ENCODE results near the gene C7.

Gene C7

DNA sequence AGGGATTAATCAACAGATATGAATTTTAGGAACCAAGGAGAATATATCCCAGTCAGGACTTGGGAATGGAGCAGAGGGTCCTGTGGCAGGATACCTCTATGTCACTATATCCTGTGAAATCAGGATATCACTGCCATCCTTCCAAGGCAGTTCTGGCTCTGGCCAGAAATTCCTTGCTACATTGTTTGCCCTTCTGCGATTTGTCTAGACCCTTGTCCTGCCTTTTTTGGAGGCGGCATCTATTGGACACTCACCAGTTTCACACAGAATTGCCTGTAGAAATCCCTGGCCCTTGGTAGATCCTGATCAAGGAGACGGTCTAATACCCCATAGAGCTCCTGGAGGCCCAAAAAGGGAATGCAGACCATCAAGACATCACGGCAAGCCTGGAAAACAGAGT lies 90.7 kb downstream of the C7 start:
- no peak for DNase-seq (ENCODE audit: low read depth)
- H3K4me3 ChIP-seq (ENCODE audit: low read depth, low read length) = no peak overlapping the region
- TF ChIP-seq, protein P1, sequence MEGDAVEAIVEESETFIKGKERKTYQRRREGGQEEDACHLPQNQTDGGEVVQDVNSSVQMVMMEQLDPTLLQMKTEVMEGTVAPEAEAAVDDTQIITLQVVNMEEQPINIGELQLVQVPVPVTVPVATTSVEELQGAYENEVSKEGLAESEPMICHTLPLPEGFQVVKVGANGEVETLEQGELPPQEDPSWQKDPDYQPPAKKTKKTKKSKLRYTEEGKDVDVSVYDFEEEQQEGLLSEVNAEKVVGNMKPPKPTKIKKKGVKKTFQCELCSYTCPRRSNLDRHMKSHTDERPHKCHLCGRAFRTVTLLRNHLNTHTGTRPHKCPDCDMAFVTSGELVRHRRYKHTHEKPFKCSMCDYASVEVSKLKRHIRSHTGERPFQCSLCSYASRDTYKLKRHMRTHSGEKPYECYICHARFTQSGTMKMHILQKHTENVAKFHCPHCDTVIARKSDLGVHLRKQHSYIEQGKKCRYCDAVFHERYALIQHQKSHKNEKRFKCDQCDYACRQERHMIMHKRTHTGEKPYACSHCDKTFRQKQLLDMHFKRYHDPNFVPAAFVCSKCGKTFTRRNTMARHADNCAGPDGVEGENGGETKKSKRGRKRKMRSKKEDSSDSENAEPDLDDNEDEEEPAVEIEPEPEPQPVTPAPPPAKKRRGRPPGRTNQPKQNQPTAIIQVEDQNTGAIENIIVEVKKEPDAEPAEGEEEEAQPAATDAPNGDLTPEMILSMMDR (IDR thresholded peaks at IDR 0.05; ENCODE audit: low read depth, low read length) = no peak
- TF ChIP-seq, protein P2, sequence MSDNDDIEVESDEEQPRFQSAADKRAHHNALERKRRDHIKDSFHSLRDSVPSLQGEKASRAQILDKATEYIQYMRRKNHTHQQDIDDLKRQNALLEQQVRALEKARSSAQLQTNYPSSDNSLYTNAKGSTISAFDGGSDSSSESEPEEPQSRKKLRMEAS (IDR thresholded peaks at IDR 0.05; ENCODE audit: low read depth, low read length) = no peak
- TF ChIP-seq MYC (IDR thresholded peaks at IDR 0.05; ENCODE audit: low read depth, low read length) (no peak), POLR2A (IDR thresholded peaks at IDR 0.05; ENCODE audit: extremely low read depth, insufficient read length) (no peak)

DNA sequence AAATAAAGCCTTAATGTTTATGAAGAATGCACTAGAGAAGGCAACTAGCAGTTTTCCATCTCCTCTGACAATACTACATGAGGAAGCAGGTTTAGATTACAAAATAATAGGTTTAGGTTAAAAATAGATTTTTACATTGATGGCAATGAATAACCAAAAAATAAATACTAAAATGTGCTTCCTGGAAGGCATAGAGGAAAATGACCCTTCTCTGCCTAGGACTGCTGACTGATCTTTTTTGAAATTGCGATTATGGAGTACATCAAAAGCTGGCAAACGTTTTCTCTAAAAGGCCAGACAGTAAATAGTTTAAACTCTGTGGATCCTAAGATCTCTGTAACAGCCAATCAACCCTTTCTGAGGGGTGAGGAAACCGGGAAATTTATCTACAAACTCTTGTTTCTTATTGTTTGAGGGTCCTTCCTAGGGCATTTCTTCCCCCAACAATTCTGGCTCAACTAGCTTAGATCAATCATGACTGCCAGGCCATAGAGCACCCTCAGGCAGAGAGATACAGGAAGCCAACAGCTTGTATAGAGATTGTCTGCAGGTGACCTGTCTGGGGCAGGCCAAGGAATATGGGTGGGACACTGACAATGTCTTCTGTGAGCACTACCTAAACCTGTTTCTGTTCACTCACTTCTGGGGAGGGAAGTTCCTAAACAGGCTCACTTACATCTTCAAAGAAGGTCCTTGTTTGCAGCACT lies 94.5 kb downstream of the C7 start:
- TF ChIP-seq, protein P1 (IDR thresholded peaks at IDR 0.05; ENCODE audit: low read depth, low read length) = no peak
- TF ChIP-seq, protein P2 (IDR thresholded peaks at IDR 0.05; ENCODE audit: low read depth, low read length) = no peak
- TF ChIP-seq MYC (IDR thresholded peaks at IDR 0.05; ENCODE audit: low read depth, low read length) = no peak
- no peak for TF ChIP-seq POLR2A (IDR thresholded peaks at IDR 0.05; ENCODE audit: extremely low read depth, insufficient read length)

DNA sequence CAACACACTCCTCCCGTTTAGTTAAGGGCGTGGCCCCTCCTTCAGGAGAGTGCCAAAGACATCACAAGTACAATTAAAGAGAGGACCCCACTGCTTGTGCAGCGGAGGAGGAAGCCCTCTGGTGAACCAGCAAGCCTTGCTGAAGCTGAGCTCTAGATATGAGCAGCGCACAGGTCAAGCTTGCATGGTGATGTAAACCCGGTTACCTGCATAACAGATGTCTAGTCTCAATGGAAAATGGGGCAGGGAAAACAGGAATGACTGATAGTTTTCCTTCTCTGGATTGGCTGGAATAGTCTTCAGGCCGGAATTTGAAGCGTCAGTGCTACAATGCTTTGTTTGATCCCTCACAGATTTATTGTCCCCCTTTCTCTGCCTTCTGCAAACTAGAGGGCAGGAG lies 95.6 kb downstream of the C7 start:
- H3K4me3 ChIP-seq (ENCODE audit: low read depth, low read length) = no peak overlapping the region
- DNase-seq (ENCODE audit: low read depth) = no peak
- TF ChIP-seq POLR2A (IDR thresholded peaks at IDR 0.05; ENCODE audit: extremely low read depth, insufficient read length) (no peak), MYC (IDR thresholded peaks at IDR 0.05; ENCODE audit: low read depth, low read length) (no peak)
- TF ChIP-seq, protein P2 (IDR thresholded peaks at IDR 0.05; ENCODE audit: low read depth, low read length) = no peak
- TF ChIP-seq, protein P1 (IDR thresholded peaks at IDR 0.05; ENCODE audit: low read depth, low read length) = no peak

More for the DNA sequence above, 94.5 kb downstream of the C7 start:
- no peak for DNase-seq (ENCODE audit: low read depth)
- no peak overlapping the region for H3K4me3 ChIP-seq (ENCODE audit: low read depth, low read length)

DNA sequence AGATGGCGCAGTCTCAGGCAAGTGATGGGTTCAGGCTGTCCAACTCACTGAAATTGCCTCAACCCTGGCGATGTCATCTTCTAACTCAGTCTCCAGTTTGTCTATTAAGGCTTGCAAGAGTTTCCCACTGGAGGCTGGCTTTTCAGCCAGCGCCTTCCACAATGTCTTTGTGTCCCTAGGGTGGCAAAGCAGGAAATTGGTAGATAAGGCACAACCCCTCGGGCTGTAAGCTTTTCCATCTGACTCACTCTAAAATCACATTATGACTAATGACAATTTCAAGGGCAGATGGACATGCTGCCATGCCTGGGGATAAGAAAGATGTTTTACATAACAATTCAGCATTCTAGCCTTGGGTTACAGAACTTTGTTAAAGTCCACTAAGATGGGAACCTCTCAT lies 99.9 kb downstream of the C7 start:
- H3K4me3 ChIP-seq (ENCODE audit: low read depth, low read length) = no peak overlapping the region
- DNase-seq (ENCODE audit: low read depth) = no peak
- TF ChIP-seq, protein P2 (IDR thresholded peaks at IDR 0.05; ENCODE audit: low read depth, low read length) = no peak
- no peak for TF ChIP-seq POLR2A (IDR thresholded peaks at IDR 0.05; ENCODE audit: extremely low read depth, insufficient read length)
- TF ChIP-seq, protein P1 (IDR thresholded peaks at IDR 0.05; ENCODE audit: low read depth, low read length) = no peak
- no peak for TF ChIP-seq MYC (IDR thresholded peaks at IDR 0.05; ENCODE audit: low read depth, low read length)

DNA sequence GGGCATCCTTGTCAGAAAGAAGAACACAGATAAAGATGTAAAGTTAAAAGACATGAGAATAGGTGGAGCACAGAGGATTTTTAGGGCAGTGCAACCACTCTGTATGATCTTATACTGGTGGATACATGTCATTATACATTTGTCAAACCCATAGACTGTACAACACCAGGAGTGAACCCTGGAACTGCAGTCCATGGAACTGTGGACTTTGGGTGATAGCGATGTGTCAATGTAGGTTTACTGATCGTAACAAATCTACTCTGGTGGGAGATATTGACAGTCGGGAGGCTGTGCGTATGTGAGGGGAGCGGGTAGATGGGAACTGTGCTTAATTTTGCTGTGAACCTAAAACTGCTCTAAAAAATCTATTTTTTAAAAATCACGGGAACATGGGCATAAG lies 101.3 kb downstream of the C7 start:
- no peak overlapping the region for H3K4me3 ChIP-seq (ENCODE audit: low read depth, low read length)
- DNase-seq (ENCODE audit: low read depth) = no peak
- TF ChIP-seq, protein P1 (IDR thresholded peaks at IDR 0.05; ENCODE audit: low read depth, low read length) = no peak
- TF ChIP-seq POLR2A (IDR thresholded peaks at IDR 0.05; ENCODE audit: extremely low read depth, insufficient read length) (no peak), MYC (IDR thresholded peaks at IDR 0.05; ENCODE audit: low read depth, low read length) (no peak)
- TF ChIP-seq, protein P2 (IDR thresholded peaks at IDR 0.05; ENCODE audit: low read depth, low read length) = no peak

Measured in NB4 (cell line).